ENCODE data around the gene DOCK9. TPM values are rescaled to one million over a fixed set of nuclear protein-coding genes. Genes with fewer than 3 reads are reported as not detected.
A peak's percentile ranks its signal among the peaks of the same experiment; 100 is the strongest.
"Not testable (repeated sequence)": the region's sequence is repeated elsewhere in the genome, so short reads cannot be mapped to it uniquely, and the experiment has no call there.

The DOCK9 gene
- total RNA-seq, 6 experiments from 2014 or later: 16.5 to 24.3 (median 18.1) TPM

- Histone ChIP-seq H3K4me3 (no peak overlapping the region), H3K27me3 (no peaks in the 10 kb centered on the region), H3K9me3 (no peaks in the 10 kb centered on the region), H3K27ac (no peak overlapping the region), H3K36me3 (no peaks in the 10 kb centered on the region), H3K4me1 (peaks cover 0 to 27% (median 12%) of the 10 kb centered on the region in 4 donors)
- ATAC-seq: no peak
- WGBS (ENCODE audit: insufficient coverage, low coverage, low lambda C conversion rate, missing lambda C conversion rate): 91% methylated on average over 11 of the region's 12 CpGs
- intact Hi-C loops (cut with DNase I): no loop called here
- TF ChIP-seq CTCF (IDR thresholded peaks at IDR 0.05) (no peak), POLR2A (IDR thresholded peaks at IDR 0.05) (no peak)
- no peak for DNase-seq
These were observed 161.5 kb downstream of the DOCK9 start for GRCh38 chr13:98816406-98816805.

GRCh38 chr13:98813993-98814392, 163.9 kb downstream of the DOCK9 start:
- no peaks in the 10 kb centered on the region for H3K36me3 ChIP-seq
- H3K9me3 ChIP-seq: no peaks in the 10 kb centered on the region
- no peak for TF ChIP-seq CTCF (IDR thresholded peaks at IDR 0.05)
- no peak for TF ChIP-seq POLR2A (IDR thresholded peaks at IDR 0.05)
- ATAC-seq: no peak
- intact Hi-C loops (cut with DNase I): no loop called here
- no peak for DNase-seq
- no peak overlapping the region for H3K27ac ChIP-seq
- H3K27me3 ChIP-seq: no peaks in the 10 kb centered on the region
- H3K4me3 ChIP-seq: no peak overlapping the region
- peaks cover 0 to 16% (median 5%) of the 10 kb centered on the region in 4 donors for H3K4me1 ChIP-seq
- WGBS (ENCODE audit: insufficient coverage, low coverage, low lambda C conversion rate, missing lambda C conversion rate): 69% methylated on average over 3 of the region's 3 CpGs

GRCh38 chr13:98812186-98812790, 165.6 kb downstream of the DOCK9 start:
- WGBS (ENCODE audit: insufficient coverage, low coverage, low lambda C conversion rate, missing lambda C conversion rate): 89% methylated on average over 2 of the region's 5 CpGs

GRCh38 chr13:98810746-98811145, 167.1 kb downstream of the DOCK9 start:
- peaks cover 0 to 4% (median 0%) of the 10 kb centered on the region in 4 donors for H3K36me3 ChIP-seq
- no peaks in the 10 kb centered on the region for H3K27me3 ChIP-seq
- no peaks in the 10 kb centered on the region for H3K9me3 ChIP-seq
- H3K4me3 ChIP-seq: no peak overlapping the region
- H3K27ac ChIP-seq: no peak overlapping the region
- 60% methylated on average over 1 of the region's 1 CpG for WGBS (ENCODE audit: insufficient coverage, low coverage, low lambda C conversion rate, missing lambda C conversion rate)
- peaks cover 0 to 16% (median 7%) of the 10 kb centered on the region in 4 donors for H3K4me1 ChIP-seq
- DNase-seq: no peak
- intact Hi-C loops (cut with DNase I): no loop called here
- no peak for TF ChIP-seq CTCF (IDR thresholded peaks at IDR 0.05)
- TF ChIP-seq POLR2A (IDR thresholded peaks at IDR 0.05): no peak
- ATAC-seq: no peak

More at GRCh38 chr13:98812186-98812790, 165.6 kb downstream of the DOCK9 start:
- ATAC-seq; DNase-seq; H3K4me3 ChIP-seq; H3K27ac ChIP-seq; H3K9me3 ChIP-seq; intact Hi-C loops (cut with DNase I); H3K36me3 ChIP-seq; H3K27me3 ChIP-seq: not testable (repeated sequence)
- H3K4me1 ChIP-seq: peaks cover 0 to 16% (median 7%) of the 10 kb centered on the region in 4 donors

- intact Hi-C loops (cut with DNase I): no loop called here
- Histone ChIP-seq H3K27me3 (no peaks in the 10 kb centered on the region), H3K36me3 (peaks cover 0 to 4% (median 0%) of the 10 kb centered on the region in 4 donors), H3K4me1 (peaks cover 0 to 16% (median 7%) of the 10 kb centered on the region in 4 donors), H3K4me3 (no peak overlapping the region), H3K9me3 (no peaks in the 10 kb centered on the region), H3K27ac (peak overlapping the region in 2 of 3 donors; percentile 24 to 75)
- DNase-seq (peak; percentile 79 to 90 (median 86)), ATAC-seq (peak; percentile 96 to 97 (median 96))
- 19% methylated on average over 11 of the region's 11 CpGs for WGBS (ENCODE audit: insufficient coverage, low coverage, low lambda C conversion rate, missing lambda C conversion rate)
- TF ChIP-seq POLR2A (IDR thresholded peaks at IDR 0.05) (no peak), CTCF (IDR thresholded peaks at IDR 0.05) (no peak)
These were observed 168.5 kb downstream of the DOCK9 start for GRCh38 chr13:98809345-98809777.

Measured in right lobe of liver (tissue), 6 donors.